SK-N-MC (cell line): ENCODE data around the gene PCBP3.
A peak's percentile ranks its signal among the peaks of the same experiment; 100 is the strongest.
"Not testable (repeated sequence)": the region's sequence is repeated elsewhere in the genome, so short reads cannot be mapped to it uniquely, and the experiment has no call there.

Experiments used
- DNase-seq: peaks from one replicate; pipeline ENCODE4 v3.0.0-alpha.2; 2011; ENCODE audit warnings: low read depth, low spot score
- H3K27ac ChIP-seq: fragments of 200-600 bp; sonication (generic); 2 replicates; pipeline ENCODE4 v1.5.1; 2016; ENCODE audit warnings: mixed run types
- H3K36me3 ChIP-seq: fragments of 200-600 bp; sonication (generic); 2 replicates; pipeline ENCODE4 v1.6.1; 2017; ENCODE audit warnings: antibody characterized with exemption, low read length, mixed read lengths; ENCODE audit not compliant: insufficient read depth
- H3K4me3 ChIP-seq: fragments of 200-600 bp; sonication (generic); 2 replicates; pipeline ENCODE4 v1.5.1; 2016
- H3K9ac ChIP-seq: fragments of 200-600 bp; sonication (generic); 2 replicates; pipeline ENCODE4 v1.8.0; 2017; ENCODE audit warnings: mixed run types, mixed read lengths; ENCODE audit not compliant: insufficient read length
- H3K9me3 ChIP-seq: fragments of 200-600 bp; sonication (generic); 2 replicates; pipeline ENCODE4 v1.6.1; 2017; ENCODE audit warnings: low read depth, mild to moderate bottlenecking, antibody characterized with exemption, low read length, moderate library complexity, mixed read lengths
- EZH2 ChIP-seq: fragments of 200-600 bp; sonication (generic); IDR thresholded peaks from one replicate; pipeline ENCODE4 v1.6.1; 2017; ENCODE audit warnings: antibody characterized with exemption
- FOXP2 ChIP-seq: optimal IDR thresholded peaks from 2 replicates; pipeline ENCODE3; 2011; ENCODE audit warnings: mild to moderate bottlenecking, moderate library complexity; ENCODE audit not compliant: insufficient read depth; ENCODE audit errors: extremely low read length, control extremely low read depth
- POLR2AphosphoS5 ChIP-seq: IDR thresholded peaks from 2 replicates; pipeline ENCODE4 v1.6.1; 2012; ENCODE audit warnings: mild to moderate bottlenecking, low read depth, low read length, borderline replicate concordance

The PCBP3 gene

GRCh38 chr21:45877171-45877438 lies 233.6 kb downstream of the PCBP3 start:
- H3K9me3 ChIP-seq = no peaks in the 10 kb centered on the region

DNA sequence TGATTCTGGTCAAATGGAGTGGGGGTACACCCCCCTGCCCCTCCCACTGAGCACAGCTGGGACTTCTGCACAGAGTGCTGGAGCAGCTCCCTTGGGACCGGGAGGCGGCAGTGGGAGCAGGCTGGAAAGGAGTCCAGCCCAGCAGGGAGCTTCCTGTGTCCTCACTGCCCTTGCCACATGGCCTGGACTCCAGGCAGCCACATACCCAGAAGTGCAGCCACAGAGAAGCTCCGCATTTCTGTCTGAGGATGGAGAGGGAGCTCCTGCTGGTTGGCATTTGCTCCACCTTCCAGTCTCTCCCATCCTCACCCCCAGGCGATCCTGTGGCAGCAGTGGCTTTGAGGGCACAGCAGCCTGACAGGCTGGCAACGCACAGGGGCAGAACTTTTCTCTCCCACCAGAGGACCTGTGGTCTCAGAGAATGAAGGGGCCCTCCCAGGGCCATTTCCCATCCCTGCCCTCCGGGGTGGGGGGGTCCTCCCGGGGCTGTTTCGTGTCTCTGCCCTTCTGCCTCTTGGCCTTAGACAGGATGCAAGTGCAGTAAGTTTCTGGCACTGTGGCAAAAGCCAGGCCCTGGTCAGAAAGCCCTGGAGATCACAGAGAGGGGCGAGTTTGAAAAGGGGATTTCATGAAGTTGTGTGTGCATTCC lies 234.4 kb downstream of the PCBP3 start:
- DNase-seq = no peak
- Histone ChIP-seq H3K9ac (no peak overlapping the region), H3K4me3 (no peak overlapping the region), H3K27ac (no peak overlapping the region), H3K9me3 (no peaks in the 10 kb centered on the region), H3K36me3 (no peaks in the 10 kb centered on the region)
- no peak for TF ChIP-seq POLR2AphosphoS5
- no peak for TF ChIP-seq EZH2
- TF ChIP-seq FOXP2 = no peak

More at GRCh38 chr21:45877171-45877438, 233.6 kb downstream of the PCBP3 start:
- no peak overlapping the region for H3K4me3 ChIP-seq
- no peaks in the 10 kb centered on the region for H3K36me3 ChIP-seq
- TF ChIP-seq EZH2 = no peak
- TF ChIP-seq FOXP2 = no peak
- TF ChIP-seq POLR2AphosphoS5 = no peak
- H3K27ac ChIP-seq = no peak overlapping the region
- H3K9ac ChIP-seq = no peak overlapping the region
- no peak for DNase-seq

GRCh38 chr21:45880097-45881068 lies 236.9 kb downstream of the PCBP3 start:
- H3K4me3 ChIP-seq = peak overlapping the region; percentile 28; the same call in 1 of the 2 replicates
- peak; percentile 47 for DNase-seq
- H3K9me3 ChIP-seq = no peaks in the 10 kb centered on the region
- H3K36me3 ChIP-seq = no peaks in the 10 kb centered on the region
- no peak overlapping the region for H3K27ac ChIP-seq
- H3K9ac ChIP-seq = peak overlapping the region; percentile 68
- TF ChIP-seq POLR2AphosphoS5 = no peak
- TF ChIP-seq FOXP2 = no peak
- no peak for TF ChIP-seq EZH2

- no peak overlapping the region for H3K4me3 ChIP-seq
- no peak for DNase-seq
- H3K27ac ChIP-seq = no peak overlapping the region
- no peaks in the 10 kb centered on the region for H3K9me3 ChIP-seq
- no peak overlapping the region for H3K9ac ChIP-seq
- H3K36me3 ChIP-seq = no peaks in the 10 kb centered on the region
- TF ChIP-seq EZH2 = no peak
These were observed 239.1 kb downstream of the PCBP3 start for GRCh38 chr21:45882645-45883044.

DNA sequence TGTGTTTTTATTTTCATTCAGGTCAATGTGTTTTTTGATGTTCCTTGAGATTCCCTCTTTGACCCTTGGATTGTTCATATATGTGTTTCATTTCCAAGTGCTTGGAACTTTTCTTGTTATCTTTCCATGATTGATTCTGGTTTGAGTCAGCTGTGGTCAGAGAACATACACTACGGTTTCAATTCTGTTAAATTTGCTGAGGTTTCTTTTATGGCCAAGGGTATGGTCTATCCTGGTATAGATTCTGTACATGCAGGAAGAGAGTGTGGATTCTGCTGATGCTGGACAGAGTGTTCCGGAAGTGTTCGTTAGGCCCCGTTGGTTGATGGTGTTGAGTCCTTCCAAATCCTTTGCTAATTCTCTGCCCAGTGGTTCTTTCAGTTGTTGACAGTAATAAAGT lies 239.6 kb downstream of the PCBP3 start:
- no peak for TF ChIP-seq FOXP2
- TF ChIP-seq EZH2 = no peak
- TF ChIP-seq POLR2AphosphoS5 = no peak
- H3K9ac ChIP-seq = no peak overlapping the region
- no peak overlapping the region for H3K4me3 ChIP-seq
- H3K27ac ChIP-seq = no peak overlapping the region
- H3K9me3 ChIP-seq = no peaks in the 10 kb centered on the region
- no peaks in the 10 kb centered on the region for H3K36me3 ChIP-seq
- DNase-seq = no peak

- H3K9me3 ChIP-seq = no peaks in the 10 kb centered on the region
- TF ChIP-seq EZH2 = no peak
- TF ChIP-seq POLR2AphosphoS5 = no peak
- TF ChIP-seq FOXP2 = no peak
- no peak overlapping the region for H3K4me3 ChIP-seq
- no peaks in the 10 kb centered on the region for H3K36me3 ChIP-seq
- no peak overlapping the region for H3K27ac ChIP-seq
- H3K9ac ChIP-seq = no peak overlapping the region
- no peak for DNase-seq
These were observed 242.0 kb downstream of the PCBP3 start for GRCh38 chr21:45885597-45885929.

DNA sequence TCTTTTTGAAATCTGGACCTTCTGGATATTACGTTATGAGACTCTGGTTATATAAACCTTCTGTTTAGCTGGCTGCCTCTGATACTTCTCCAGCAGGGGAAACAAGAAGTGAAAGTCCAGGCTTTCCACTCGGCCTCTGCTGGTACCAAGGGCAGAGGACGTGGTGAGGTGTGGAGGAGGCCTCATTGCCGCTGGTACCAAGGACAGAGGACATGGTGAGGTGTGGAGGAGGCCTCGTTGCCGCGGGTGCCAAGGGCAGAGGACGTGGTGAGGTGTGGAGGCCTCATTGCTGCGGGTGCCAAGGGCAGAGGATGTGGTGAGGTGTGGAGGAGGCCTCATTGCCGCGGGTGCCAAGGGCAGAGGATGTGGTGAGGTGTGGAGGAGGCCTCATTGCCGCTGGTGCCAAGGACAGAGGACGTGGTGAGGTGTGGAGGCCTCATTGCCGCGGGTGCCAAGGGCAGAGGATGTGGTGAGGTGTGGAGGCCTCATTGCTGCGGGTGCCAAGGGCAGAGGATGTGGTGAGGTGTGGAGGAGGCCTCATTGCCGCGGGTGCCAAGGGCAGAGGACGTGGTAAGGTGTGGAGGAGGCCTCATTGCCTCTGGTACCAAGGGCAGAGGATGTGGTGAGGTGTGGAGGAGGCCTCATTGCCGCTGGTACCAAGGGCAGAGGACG lies 242.5 kb downstream of the PCBP3 start:
- H3K4me3 ChIP-seq, H3K9ac ChIP-seq, H3K27ac ChIP-seq, H3K36me3 ChIP-seq, DNase-seq, H3K9me3 ChIP-seq: not testable (repeated sequence)

- Histone ChIP-seq H3K9ac (no peak overlapping the region), H3K4me3 (no peak overlapping the region), H3K27ac (no peak overlapping the region), H3K36me3 (no peaks in the 10 kb centered on the region), H3K9me3 (no peaks in the 10 kb centered on the region)
- TF ChIP-seq POLR2AphosphoS5 = no peak
- TF ChIP-seq EZH2 = no peak
- TF ChIP-seq FOXP2 = no peak
- no peak for DNase-seq
These were observed 243.1 kb downstream of the PCBP3 start for GRCh38 chr21:45886610-45887026.

- Histone ChIP-seq H3K4me3 (no peak overlapping the region), H3K27ac (no peak overlapping the region), H3K9me3 (no peaks in the 10 kb centered on the region), H3K36me3 (no peaks in the 10 kb centered on the region), H3K9ac (no peak overlapping the region)
- TF ChIP-seq POLR2AphosphoS5 (no peak), EZH2 (no peak), FOXP2 (no peak)
- DNase-seq = no peak
These were observed 243.6 kb downstream of the PCBP3 start for GRCh38 chr21:45887120-45887611.
